Measurements from ENCODE around the gene PCDHB4.
A peak's percentile ranks its signal among the peaks of the same experiment; 100 is the strongest.
"Not testable (repeated sequence)": the region's sequence is repeated elsewhere in the genome, so short reads cannot be mapped to it uniquely, and the experiment has no call there.

Gene PCDHB4

DNA sequence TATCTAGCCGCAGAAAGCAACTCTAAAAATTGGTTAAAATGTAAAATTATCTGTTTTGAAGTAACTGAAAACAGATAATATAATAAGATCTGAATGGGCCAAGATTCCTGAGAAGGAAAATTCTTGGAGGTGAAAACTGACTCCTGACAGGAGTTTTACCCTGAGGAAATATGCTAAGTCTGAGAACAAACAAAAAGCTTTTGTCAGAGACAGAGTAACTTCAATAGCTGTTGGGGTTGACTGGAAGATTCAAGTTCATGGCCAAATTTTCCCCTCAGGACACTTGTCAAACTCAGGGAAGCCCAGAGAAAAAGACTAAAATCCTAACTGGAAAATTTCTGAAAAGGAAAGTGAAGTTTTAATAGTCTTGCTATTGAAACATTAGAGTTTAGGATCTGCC is 5.7 kb downstream of the PCDHB4 start:
- no peak for TF ChIP-seq LEF1 (IDR thresholded peaks at IDR 0.05; ENCODE audit: borderline replicate concordance)
- TF ChIP-seq, protein P1, sequence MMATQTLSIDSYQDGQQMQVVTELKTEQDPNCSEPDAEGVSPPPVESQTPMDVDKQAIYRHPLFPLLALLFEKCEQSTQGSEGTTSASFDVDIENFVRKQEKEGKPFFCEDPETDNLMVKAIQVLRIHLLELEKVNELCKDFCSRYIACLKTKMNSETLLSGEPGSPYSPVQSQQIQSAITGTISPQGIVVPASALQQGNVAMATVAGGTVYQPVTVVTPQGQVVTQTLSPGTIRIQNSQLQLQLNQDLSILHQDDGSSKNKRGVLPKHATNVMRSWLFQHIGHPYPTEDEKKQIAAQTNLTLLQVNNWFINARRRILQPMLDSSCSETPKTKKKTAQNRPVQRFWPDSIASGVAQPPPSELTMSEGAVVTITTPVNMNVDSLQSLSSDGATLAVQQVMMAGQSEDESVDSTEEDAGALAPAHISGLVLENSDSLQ (IDR thresholded peaks at IDR 0.05): no peak
- TF ChIP-seq FOXA1 (IDR thresholded peaks at IDR 0.05): no peak
- no peak for TF ChIP-seq SUZ12 (IDR thresholded peaks at IDR 0.05)
- TF ChIP-seq BHLHE40 (IDR thresholded peaks at IDR 0.05; ENCODE audit: borderline replicate concordance): no peak
- no peak for TF ChIP-seq FOXM1 (IDR thresholded peaks at IDR 0.05; ENCODE audit: borderline replicate concordance)
- TF ChIP-seq L3MBTL2 (conservative IDR thresholded peaks at IDR 0.05): no peak
- ChIA-PET CTCF (no interaction called here), POLR2A (interaction anchor here (0.6 kb wide), 1 partner anchor 208 kb away, joined by 3 read pairs; no protein-coding TSS in a partner anchor)
- no peak for DNase-seq (ENCODE audit: extremely low spot score)

DNA sequence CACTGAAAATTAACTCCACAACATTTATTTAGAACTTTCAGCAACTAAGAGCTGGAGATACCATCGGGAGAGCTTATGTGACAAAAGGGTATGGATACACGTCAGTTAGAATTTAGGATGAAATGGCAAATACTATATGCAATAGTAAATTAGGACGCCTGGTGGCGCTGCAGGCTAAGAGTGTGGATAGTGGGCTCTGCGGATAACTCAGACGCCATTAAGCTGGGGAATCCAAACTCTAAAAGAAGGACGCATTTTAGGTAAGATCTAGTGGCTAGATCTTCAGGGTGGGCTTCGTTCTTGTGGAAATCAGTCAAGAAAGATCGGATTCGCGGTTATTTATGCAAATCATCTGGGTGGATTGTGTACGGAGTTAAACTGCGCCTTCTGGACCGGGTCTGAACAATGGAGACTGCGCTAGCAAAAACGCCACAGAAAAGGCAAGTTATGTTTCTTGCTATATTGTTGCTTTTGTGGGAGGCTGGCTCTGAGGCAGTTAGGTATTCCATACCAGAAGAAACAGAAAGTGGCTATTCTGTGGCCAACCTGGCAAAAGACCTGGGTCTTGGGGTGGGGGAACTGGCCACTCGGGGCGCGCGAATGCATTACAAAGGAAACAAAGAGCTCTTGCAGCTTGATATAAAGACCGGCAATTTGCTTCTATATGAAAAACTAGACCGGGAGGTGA is 13.6 kb downstream of the PCDHB4 start, which contains the start of gene PCDHB5:
Gene PCDHB5 (plus strand): TSS at position 177 of the 688 bp plus-strand sequence. CDS start 229 bp downstream, at position 406.
- ChIA-PET POLR2A (no interaction called here), CTCF (interaction anchor here (0.8 to 1.3 kb wide), 2 partner anchors 47 to 85 kb away, joined by 3 read pairs; partner anchors contain the start of gene PCDHB16)
- no peak for TF ChIP-seq SP1 (IDR thresholded peaks at IDR 0.05)
- peak; percentile 15 for DNase-seq (ENCODE audit: extremely low spot score)

DNA sequence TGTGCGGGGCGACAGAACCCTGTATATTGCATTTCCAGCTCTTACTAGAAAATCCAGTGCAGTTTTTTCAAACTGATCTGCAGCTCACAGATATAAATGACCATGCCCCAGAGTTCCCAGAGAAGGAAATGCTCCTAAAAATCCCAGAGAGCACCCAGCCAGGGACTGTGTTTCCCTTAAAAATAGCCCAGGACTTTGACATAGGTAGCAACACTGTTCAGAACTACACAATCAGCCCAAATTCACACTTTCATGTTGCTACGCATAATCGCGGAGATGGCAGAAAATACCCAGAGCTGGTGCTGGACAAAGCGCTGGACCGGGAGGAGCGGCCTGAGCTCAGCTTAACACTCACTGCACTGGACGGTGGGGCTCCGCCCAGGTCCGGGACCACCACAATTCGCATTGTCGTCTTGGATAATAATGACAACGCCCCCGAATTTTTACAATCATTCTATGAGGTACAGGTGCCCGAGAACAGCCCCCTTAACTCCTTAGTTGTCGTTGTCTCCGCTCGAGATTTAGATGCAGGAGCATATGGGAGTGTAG is 14.2 kb downstream of the PCDHB4 start:
- POLR2A ChIA-PET: no interaction called here
- no peak for DNase-seq (ENCODE audit: extremely low spot score)
- CTCF ChIA-PET: interaction anchor here (1.3 kb wide), 1 partner anchor 47 kb away, joined by 3 read pairs; the partner anchor contains the start of gene PCDHB16
- TF ChIP-seq FOXA1 (IDR thresholded peaks at IDR 0.05) (no peak), SP1 (IDR thresholded peaks at IDR 0.05) (no peak), LEF1 (IDR thresholded peaks at IDR 0.05; ENCODE audit: borderline replicate concordance) (no peak), ZNF384 (IDR thresholded peaks at IDR 0.05) (no peak), CTBP1 (IDR thresholded peaks at IDR 0.05; ENCODE audit: borderline replicate concordance) (no peak), BHLHE40 (IDR thresholded peaks at IDR 0.05; ENCODE audit: borderline replicate concordance) (no peak), L3MBTL2 (conservative IDR thresholded peaks at IDR 0.05) (no peak), NFRKB (IDR thresholded peaks at IDR 0.05) (no peak), SUZ12 (IDR thresholded peaks at IDR 0.05) (no peak), TARDBP (IDR thresholded peaks at IDR 0.05) (no peak), ELF4 (IDR thresholded peaks at IDR 0.05) (no peak), FOXK2 (IDR thresholded peaks at IDR 0.05) (no peak), ARNT (IDR thresholded peaks at IDR 0.05) (no peak), FOXM1 (IDR thresholded peaks at IDR 0.05; ENCODE audit: borderline replicate concordance) (no peak)
- TF ChIP-seq, protein P1 (IDR thresholded peaks at IDR 0.05): no peak

DNA sequence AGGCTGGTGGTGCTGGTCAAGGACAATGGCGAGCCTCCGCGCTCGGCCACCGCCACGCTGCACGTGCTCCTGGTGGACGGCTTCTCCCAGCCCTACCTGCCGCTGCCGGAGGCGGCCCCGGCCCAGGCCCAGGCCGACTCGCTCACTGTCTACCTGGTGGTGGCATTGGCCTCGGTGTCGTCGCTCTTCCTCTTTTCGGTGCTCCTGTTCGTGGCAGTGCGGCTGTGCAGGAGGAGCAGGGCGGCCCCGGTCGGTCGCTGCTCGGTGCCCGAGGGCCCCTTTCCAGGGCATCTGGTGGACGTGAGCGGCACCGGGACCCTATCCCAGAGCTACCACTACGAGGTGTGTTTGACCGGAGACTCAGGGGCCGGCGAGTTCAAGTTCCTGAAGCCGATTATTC is 15.7 kb downstream of the PCDHB4 start:
- POLR2A ChIA-PET; CTCF ChIA-PET; DNase-seq (ENCODE audit: extremely low spot score): not testable (repeated sequence)

DNA sequence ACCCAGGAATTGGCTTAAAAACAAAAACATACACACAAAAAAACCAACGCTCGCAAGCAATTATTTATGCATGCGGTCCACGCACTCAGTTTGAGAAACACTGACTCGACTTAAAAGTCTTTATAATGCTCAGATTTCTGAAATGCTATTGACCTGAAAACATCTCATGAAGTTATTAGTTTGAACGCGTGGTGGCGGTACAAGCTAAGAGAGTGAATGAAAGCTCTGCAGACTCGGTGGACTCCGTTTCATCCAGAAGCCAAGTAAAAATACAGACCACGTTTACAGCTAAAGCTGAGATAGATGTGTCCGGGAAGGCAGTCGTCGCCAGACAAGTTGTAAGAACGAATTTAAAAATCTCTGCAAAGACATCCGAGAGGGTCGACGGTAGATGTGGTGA is 28.2 kb downstream of the PCDHB4 start, which contains the start of gene PCDHB6:
Gene PCDHB6 (plus strand): TSS at position 246 of the 400 bp plus-strand sequence. CDS start 201 bp downstream, outside the sequence.
- POLR2A ChIA-PET: no interaction called here
- CTCF ChIA-PET: no interaction called here
- TF ChIP-seq HDGF (IDR thresholded peaks at IDR 0.05; ENCODE audit: borderline replicate concordance) (no peak), ELF4 (IDR thresholded peaks at IDR 0.05) (no peak), FOXM1 (IDR thresholded peaks at IDR 0.05; ENCODE audit: borderline replicate concordance) (no peak), FOXK2 (IDR thresholded peaks at IDR 0.05) (no peak)
- peak; percentile 30 for DNase-seq (ENCODE audit: extremely low spot score)

DNA sequence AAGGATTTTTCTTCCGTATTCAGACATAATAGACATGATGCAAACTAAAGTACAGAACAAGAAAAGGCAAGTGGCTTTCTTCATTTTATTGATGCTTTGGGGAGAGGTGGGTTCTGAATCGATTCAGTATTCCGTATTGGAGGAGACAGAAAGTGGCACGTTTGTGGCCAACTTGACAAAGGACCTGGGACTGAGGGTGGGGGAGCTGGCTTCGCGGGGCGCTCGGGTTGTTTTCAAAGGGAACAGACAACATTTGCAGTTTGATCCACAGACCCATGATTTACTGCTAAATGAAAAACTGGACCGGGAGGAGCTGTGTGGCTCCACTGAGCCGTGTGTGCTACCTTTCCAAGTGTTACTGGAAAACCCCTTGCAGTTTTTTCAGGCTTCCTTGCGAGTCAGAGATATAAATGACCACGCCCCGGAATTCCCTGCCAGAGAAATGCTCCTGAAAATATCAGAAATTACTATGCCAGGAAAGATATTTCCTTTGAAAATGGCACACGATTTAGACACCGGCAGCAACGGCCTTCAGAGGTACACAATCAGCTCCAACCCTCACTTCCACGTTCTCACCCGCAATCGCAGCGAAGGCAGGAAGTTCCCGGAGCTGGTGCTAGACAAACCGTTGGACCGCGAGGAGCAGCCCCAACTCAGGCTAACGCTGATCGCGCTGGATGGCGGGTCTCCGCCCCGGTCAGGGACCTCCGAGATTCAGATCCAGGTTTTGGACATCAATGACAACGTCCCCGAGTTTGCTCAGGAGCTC is 28.8 kb downstream of the PCDHB4 start:
- TF ChIP-seq ELF4 (IDR thresholded peaks at IDR 0.05): no peak
- no peak for TF ChIP-seq SUZ12 (IDR thresholded peaks at IDR 0.05)
- TF ChIP-seq ZNF384 (IDR thresholded peaks at IDR 0.05): no peak
- no peak for TF ChIP-seq NFRKB (IDR thresholded peaks at IDR 0.05)
- TF ChIP-seq HDGF (IDR thresholded peaks at IDR 0.05; ENCODE audit: borderline replicate concordance): no peak
- TF ChIP-seq ARNT (IDR thresholded peaks at IDR 0.05): no peak
- no peak for TF ChIP-seq FOXM1 (IDR thresholded peaks at IDR 0.05; ENCODE audit: borderline replicate concordance)
- no peak for TF ChIP-seq BHLHE40 (IDR thresholded peaks at IDR 0.05; ENCODE audit: borderline replicate concordance)
- no peak for TF ChIP-seq LEF1 (IDR thresholded peaks at IDR 0.05; ENCODE audit: borderline replicate concordance)
- TF ChIP-seq L3MBTL2 (conservative IDR thresholded peaks at IDR 0.05): no peak
- TF ChIP-seq FOXK2 (IDR thresholded peaks at IDR 0.05): no peak
- no peak for TF ChIP-seq CTBP1 (IDR thresholded peaks at IDR 0.05; ENCODE audit: borderline replicate concordance)
- TF ChIP-seq, protein P1 (IDR thresholded peaks at IDR 0.05): no peak
- TF ChIP-seq TARDBP (IDR thresholded peaks at IDR 0.05): no peak
- CTCF ChIA-PET: interaction anchor here (0.6 kb wide), 1 partner anchor 341 kb away, joined by 3 read pairs; no protein-coding TSS in a partner anchor
- POLR2A ChIA-PET: no interaction called here

More for the DNA sequence above, 28.8 kb downstream of the PCDHB4 start:
- DNase-seq (ENCODE audit: extremely low spot score): no peak

Measured in HEK293T (cell line).